Tibial artery (tissue), 4 donors: ENCODE results near the gene PRDM1.

Experiments used
- DNase-seq, 2 donors: peaks; one replicate each; pipeline ENCODE4 v3.0.0-alpha.2; 2019
- H3K27ac ChIP-seq, 2 donors: fragments of 200-600 bp; sonication (generic) in 1 of 2; 1 replicate in 1 of 2; 2 replicates in 1 of 2; pipeline ENCODE4 v1.5.1; 2018 to 2019; ENCODE audit warnings: mild to moderate bottlenecking in 1 of 2
- H3K27me3 ChIP-seq, 2 donors: fragments of 200-600 bp; sonication (generic) in 1 of 2; one replicate each; pipeline versions ENCODE4 v1.5.1 to v1.6.0; 2016 to 2019
- H3K36me3 ChIP-seq, 3 donors: fragments of 200-600 bp; sonication (generic) in 2 of 3; one replicate each; pipeline ENCODE4 v1.5.1; 2016 to 2019; ENCODE audit warnings: mild to moderate bottlenecking in 2 of 3
- H3K4me1 ChIP-seq, 4 donors: fragments of 200-600 bp; sonication (generic) in 2 of 4; 1 replicate in 3 of 4; 2 replicates in 1 of 4; pipeline ENCODE4 v1.5.1; 2016 to 2019
- H3K4me3 ChIP-seq, 2 donors: fragments of 200-600 bp; sonication (generic) in 1 of 2; 1 replicate in 1 of 2; 2 replicates in 1 of 2; pipeline ENCODE4 v1.5.1; 2018 to 2019; ENCODE audit warnings: mild to moderate bottlenecking in 2 of 2
- H3K9me3 ChIP-seq, 3 donors: fragments of 200-600 bp; sonication (generic) in 1 of 3; one replicate each; pipeline ENCODE4 v1.5.1; 2016 to 2019
- intact Hi-C: fragments of 100-400 bp; cut with DNase I; formaldehyde crosslinking; loops from one replicate; pipeline ENCODE4 v1.15.0; 2023; ENCODE audit warnings: low total_unique reads
- TF ChIP-seq, protein P1 (sequence below), 2 experiments: fragments of 200-600 bp in 1 of 2; fragments of 450-650 bp in 1 of 2; IDR thresholded peaks; one replicate each; pipeline ENCODE4 v1.5.1; 2017 to 2019; ENCODE audit warnings: antibody characterized with exemption in 2 of 2, mild to moderate bottlenecking in 1 of 2, moderate library complexity in 1 of 2

PRDM1 gene

DNA sequence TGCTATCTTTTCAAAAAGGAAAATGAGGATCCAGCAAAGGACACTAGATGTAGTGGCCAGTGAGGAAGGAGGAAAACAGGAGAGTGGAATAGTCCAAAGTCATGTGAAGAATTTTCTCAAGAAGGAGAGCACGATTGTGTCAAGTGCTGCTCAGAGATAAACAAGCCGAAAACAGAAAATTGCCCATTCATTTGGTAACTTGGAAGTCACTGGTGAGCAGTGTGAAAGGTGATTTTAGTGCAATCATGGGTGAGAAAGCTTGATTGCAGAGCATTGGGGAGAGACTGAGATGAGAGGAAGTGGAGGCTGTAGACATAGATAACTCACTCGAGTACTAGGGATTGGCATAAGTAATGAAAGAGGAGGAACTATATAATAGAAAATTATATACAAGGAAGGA is 26.0 kb upstream of the PRDM1 start:
- no peaks in the 10 kb centered on the region for H3K4me1 ChIP-seq
- no peak overlapping the region for H3K4me3 ChIP-seq
- no peak for DNase-seq
- TF ChIP-seq, protein P1, sequence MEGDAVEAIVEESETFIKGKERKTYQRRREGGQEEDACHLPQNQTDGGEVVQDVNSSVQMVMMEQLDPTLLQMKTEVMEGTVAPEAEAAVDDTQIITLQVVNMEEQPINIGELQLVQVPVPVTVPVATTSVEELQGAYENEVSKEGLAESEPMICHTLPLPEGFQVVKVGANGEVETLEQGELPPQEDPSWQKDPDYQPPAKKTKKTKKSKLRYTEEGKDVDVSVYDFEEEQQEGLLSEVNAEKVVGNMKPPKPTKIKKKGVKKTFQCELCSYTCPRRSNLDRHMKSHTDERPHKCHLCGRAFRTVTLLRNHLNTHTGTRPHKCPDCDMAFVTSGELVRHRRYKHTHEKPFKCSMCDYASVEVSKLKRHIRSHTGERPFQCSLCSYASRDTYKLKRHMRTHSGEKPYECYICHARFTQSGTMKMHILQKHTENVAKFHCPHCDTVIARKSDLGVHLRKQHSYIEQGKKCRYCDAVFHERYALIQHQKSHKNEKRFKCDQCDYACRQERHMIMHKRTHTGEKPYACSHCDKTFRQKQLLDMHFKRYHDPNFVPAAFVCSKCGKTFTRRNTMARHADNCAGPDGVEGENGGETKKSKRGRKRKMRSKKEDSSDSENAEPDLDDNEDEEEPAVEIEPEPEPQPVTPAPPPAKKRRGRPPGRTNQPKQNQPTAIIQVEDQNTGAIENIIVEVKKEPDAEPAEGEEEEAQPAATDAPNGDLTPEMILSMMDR (IDR thresholded peaks at IDR 0.05): no peak
- H3K27me3 ChIP-seq: no peaks in the 10 kb centered on the region
- H3K36me3 ChIP-seq: no peaks in the 10 kb centered on the region
- intact Hi-C loops: no loop called here
- no peak overlapping the region for H3K27ac ChIP-seq
- no peaks in the 10 kb centered on the region for H3K9me3 ChIP-seq

DNA sequence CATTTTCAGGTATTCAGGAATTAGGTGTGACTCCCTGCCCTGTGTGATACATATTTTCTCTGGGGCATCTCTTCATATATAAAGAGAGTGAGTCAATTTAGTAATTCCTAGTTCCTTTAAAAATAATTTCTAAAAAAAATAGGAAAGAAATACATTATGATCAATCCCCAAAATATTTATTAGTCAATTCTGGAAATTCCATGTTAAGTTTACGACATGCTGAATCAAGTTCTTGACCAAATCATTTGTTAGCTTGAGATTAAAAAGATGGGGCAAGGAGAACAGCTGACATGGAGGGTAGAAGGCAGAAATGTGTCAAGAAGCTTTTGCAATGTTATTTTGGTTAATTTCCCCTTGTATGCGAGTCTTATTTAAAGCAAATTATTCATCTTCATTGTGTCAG is 22.7 kb upstream of the PRDM1 start:
- DNase-seq: no peak
- Histone ChIP-seq H3K27ac (no peak overlapping the region), H3K4me3 (no peak overlapping the region), H3K9me3 (no peaks in the 10 kb centered on the region), H3K36me3 (no peaks in the 10 kb centered on the region), H3K4me1 (no peaks in the 10 kb centered on the region), H3K27me3 (no peaks in the 10 kb centered on the region)
- TF ChIP-seq, protein P1 (IDR thresholded peaks at IDR 0.05): no peak
- intact Hi-C loops: no loop called here

DNA sequence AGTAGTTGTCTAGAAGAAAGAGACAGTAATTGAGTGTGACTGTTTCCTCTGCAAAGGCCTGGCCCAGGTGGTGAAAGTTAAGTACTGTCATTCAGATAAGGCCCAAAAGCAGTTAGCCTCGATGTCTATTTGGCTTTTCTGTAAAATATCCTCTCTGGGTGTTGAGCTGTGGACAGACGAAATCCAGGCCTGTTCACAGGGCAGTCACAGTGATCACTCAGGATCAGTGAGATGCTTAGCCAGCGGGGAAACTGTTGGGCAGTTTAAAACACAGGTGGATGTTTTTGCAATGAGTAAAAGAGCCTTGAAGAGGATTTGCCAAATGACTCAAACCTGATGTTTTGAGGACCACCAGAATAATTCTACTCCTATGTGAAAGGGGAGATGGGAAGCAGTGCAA is 22.0 kb upstream of the PRDM1 start:
- H3K4me1 ChIP-seq: no peaks in the 10 kb centered on the region
- no peaks in the 10 kb centered on the region for H3K36me3 ChIP-seq
- no peaks in the 10 kb centered on the region for H3K27me3 ChIP-seq
- no peak overlapping the region for H3K27ac ChIP-seq
- TF ChIP-seq, protein P1 (IDR thresholded peaks at IDR 0.05): no peak
- DNase-seq: no peak
- no peaks in the 10 kb centered on the region for H3K9me3 ChIP-seq
- no peak overlapping the region for H3K4me3 ChIP-seq
- intact Hi-C loops: no loop called here

DNA sequence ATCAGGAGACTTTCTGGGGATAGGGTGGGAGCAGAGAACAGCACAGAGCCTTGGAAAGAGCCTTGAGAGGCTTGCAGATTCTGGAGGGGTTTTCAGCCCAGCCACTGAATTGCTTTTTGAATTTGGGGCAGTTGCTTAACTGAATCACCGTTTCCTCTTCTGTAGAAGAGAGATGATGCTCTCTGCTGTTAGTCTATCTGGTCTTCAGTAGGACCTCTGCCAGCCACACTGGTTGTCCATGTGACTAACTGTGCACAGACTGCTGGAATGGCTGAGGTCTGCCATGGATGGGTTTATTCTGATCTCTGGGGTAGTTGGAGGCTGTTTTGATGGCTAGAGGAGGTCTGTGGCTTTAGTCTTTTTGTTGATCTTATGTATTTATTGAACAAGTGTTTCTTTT is 21.4 kb upstream of the PRDM1 start:
- H3K36me3 ChIP-seq: no peaks in the 10 kb centered on the region
- H3K4me1 ChIP-seq: peaks cover 0 to 3% (median 1%) of the 10 kb centered on the region in 4 donors
- H3K4me3 ChIP-seq: no peak overlapping the region
- no peaks in the 10 kb centered on the region for H3K27me3 ChIP-seq
- TF ChIP-seq, protein P1 (IDR thresholded peaks at IDR 0.05): no peak
- no peaks in the 10 kb centered on the region for H3K9me3 ChIP-seq
- DNase-seq: no peak
- intact Hi-C loops: no loop called here
- no peak overlapping the region for H3K27ac ChIP-seq

DNA sequence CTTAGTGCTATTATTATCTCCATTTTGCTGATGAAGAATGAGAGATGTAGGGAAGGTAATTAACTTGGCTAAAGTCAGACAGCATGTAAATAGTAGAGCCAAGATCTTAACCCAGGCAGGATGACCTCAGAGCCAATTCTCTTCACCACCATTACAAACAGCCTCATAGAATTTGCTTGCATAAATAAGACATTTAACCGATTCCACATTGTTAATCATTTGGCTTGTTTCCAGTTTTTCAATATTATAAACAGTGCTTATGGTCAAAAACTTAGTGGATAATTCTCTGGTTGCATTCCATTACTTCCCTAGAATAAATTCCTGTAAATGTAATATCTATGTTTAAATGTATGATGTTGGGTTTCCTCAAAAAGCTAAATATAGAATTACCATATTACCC is 19.1 kb upstream of the PRDM1 start:
- peaks cover 0 to 6% (median 2%) of the 10 kb centered on the region in 4 donors for H3K4me1 ChIP-seq
- no peaks in the 10 kb centered on the region for H3K36me3 ChIP-seq
- no peak overlapping the region for H3K27ac ChIP-seq
- TF ChIP-seq, protein P1 (IDR thresholded peaks at IDR 0.05): no peak
- no peak overlapping the region for H3K4me3 ChIP-seq
- intact Hi-C loops: no loop called here
- peaks cover 0 to 9% of the 10 kb centered on the region in 2 donors for H3K27me3 ChIP-seq
- DNase-seq: no peak
- H3K9me3 ChIP-seq: no peaks in the 10 kb centered on the region

DNA sequence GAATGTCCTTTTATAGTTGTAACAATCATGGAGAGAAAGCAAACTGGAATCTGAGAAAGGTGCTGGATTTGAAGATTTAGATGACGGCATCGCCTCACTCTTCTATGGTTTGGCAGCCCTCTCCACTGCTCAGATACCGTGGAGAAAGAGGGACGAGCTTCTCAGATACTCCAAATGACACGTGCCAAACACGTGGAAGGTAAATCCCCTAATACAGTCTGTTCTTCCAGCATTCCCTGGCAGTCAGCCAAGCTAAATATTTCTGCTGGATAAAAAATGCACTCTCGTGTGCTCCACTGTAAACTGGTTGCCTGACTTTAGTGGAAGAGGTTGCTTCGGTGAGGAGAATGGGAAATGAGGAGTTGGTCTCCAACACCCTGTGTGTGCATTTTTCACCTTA is 16.7 kb upstream of the PRDM1 start:
- TF ChIP-seq, protein P1 (IDR thresholded peaks at IDR 0.05): no peak
- H3K9me3 ChIP-seq: no peaks in the 10 kb centered on the region
- H3K36me3 ChIP-seq: no peaks in the 10 kb centered on the region
- no peak overlapping the region for H3K27ac ChIP-seq
- intact Hi-C loops: no loop called here
- H3K4me3 ChIP-seq: no peak overlapping the region
- peaks cover 0 to 6% (median 2%) of the 10 kb centered on the region in 4 donors for H3K4me1 ChIP-seq
- H3K27me3 ChIP-seq: peaks cover 0 to 11% of the 10 kb centered on the region in 2 donors
- DNase-seq: no peak
